ENCODE results near the gene DCHS2.

Gene DCHS2

GRCh38 chr4:154491341-154492271 is at the start of gene DCHS2:
TSS of gene DCHS2 (minus strand) at chr4:154491799. CDS start at chr4:154491355, 444 bp downstream.
- no peak for DNase-seq

GRCh38 chr4:154534296-154534695 is 42.7 kb upstream of the DCHS2 start:
- DNase-seq = no peak

- DNase-seq = no peak
Measured at GRCh38 chr4:154529728-154530519, 38.3 kb upstream of the DCHS2 start.

GRCh38 chr4:154528869-154529268 is 37.3 kb upstream of the DCHS2 start:
- DNase-seq = no peak

- no peak for DNase-seq
Measured at GRCh38 chr4:154527308-154527707, 35.7 kb upstream of the DCHS2 start.

GRCh38 chr4:154526151-154526550 is 34.6 kb upstream of the DCHS2 start:
- DNase-seq = no peak

GRCh38 chr4:154521607-154522006 is 30.0 kb upstream of the DCHS2 start:
- DNase-seq = no peak

- DNase-seq = no peak
Measured at GRCh38 chr4:154519214-154519613, 27.6 kb upstream of the DCHS2 start.

GRCh38 chr4:154517591-154517990 is 26.0 kb upstream of the DCHS2 start:
- DNase-seq = no peak

GRCh38 chr4:154516318-154517029 is 24.9 kb upstream of the DCHS2 start:
- no peak for DNase-seq

GRCh38 chr4:154511981-154512380 is 20.4 kb upstream of the DCHS2 start:
- no peak for DNase-seq

GRCh38 chr4:154511548-154511947 is 19.9 kb upstream of the DCHS2 start:
- DNase-seq = no peak

- DNase-seq = no peak
Measured at GRCh38 chr4:154507156-154507555, 15.6 kb upstream of the DCHS2 start.

GRCh38 chr4:154506253-154506652 is 14.7 kb upstream of the DCHS2 start:
- no peak for DNase-seq

GRCh38 chr4:154503598-154503997 is 12.0 kb upstream of the DCHS2 start:
- no peak for DNase-seq

GRCh38 chr4:154502111-154502510 is 10.5 kb upstream of the DCHS2 start:
- DNase-seq = no peak

GRCh38 chr4:154497889-154498288 is 6.3 kb upstream of the DCHS2 start:
- DNase-seq = no peak

- DNase-seq = no peak
Measured at GRCh38 chr4:154495867-154496266, 4.3 kb upstream of the DCHS2 start.

- DNase-seq = no peak
Measured at GRCh38 chr4:154492288-154492687, 689 bp upstream of the DCHS2 start.

- no peak for DNase-seq
Measured at GRCh38 chr4:154490583-154491340, 837 bp downstream of the DCHS2 start.

GRCh38 chr4:154490234-154490582 is 1.4 kb downstream of the DCHS2 start:
- DNase-seq = no peak

GRCh38 chr4:154489558-154490233 is 1.9 kb downstream of the DCHS2 start:
- DNase-seq = no peak
